Mesothelial cell of epicardium (in vitro differentiated cells): ENCODE measurements around the gene ASTN2. TPM values are rescaled to one million over a fixed set of nuclear protein-coding genes. Genes with fewer than 3 reads are reported as not detected.

ENCODE experiments used
- DNase-seq, 2 experiments: peaks; one replicate each; pipeline ENCODE4 v3.0.0; 2021; ENCODE audit warnings: low spot score in 2 of 2; ENCODE audit not compliant: unreplicated experiment in 2 of 2
- H3K27ac Mint-ChIP-seq: 2 replicates; pipeline ENCODE4 v1.8.0; 2021; ENCODE audit warnings: mixed read lengths
- H3K27me3 Mint-ChIP-seq: 2 replicates; pipeline ENCODE4 v1.8.0; 2021; ENCODE audit warnings: low read depth, mixed read lengths
- H3K36me3 Mint-ChIP-seq: 2 replicates; pipeline ENCODE4 v1.8.0; 2021; ENCODE audit warnings: mixed read lengths
- H3K4me1 Mint-ChIP-seq: 2 replicates; pipeline ENCODE4 v1.8.0; 2021; ENCODE audit warnings: mixed read lengths
- H3K4me3 Mint-ChIP-seq: 2 replicates; pipeline ENCODE4 v1.8.0; 2021; ENCODE audit warnings: mild to moderate bottlenecking, moderate library complexity, mixed read lengths
- H3K9me3 Mint-ChIP-seq: 2 replicates; pipeline ENCODE4 v1.8.0; 2021; ENCODE audit warnings: mixed read lengths
- total RNA-seq: library from RNA; stranded (reverse); gene quantifications from 3 replicates; pipeline ENCODE4 v1.2.1, GENCODE V29; 2021
- TF ChIP-seq, protein P1 (sequence below): fragments of 200-600 bp; sonication (generic); IDR thresholded peaks from one replicate; pipeline ENCODE4 v1.5.0; 2021; ENCODE audit warnings: antibody characterized with exemption; ENCODE audit not compliant: unreplicated experiment

The ASTN2 gene
- total RNA-seq, 1 donor from 2014 or later = 12.2 TPM

DNA sequence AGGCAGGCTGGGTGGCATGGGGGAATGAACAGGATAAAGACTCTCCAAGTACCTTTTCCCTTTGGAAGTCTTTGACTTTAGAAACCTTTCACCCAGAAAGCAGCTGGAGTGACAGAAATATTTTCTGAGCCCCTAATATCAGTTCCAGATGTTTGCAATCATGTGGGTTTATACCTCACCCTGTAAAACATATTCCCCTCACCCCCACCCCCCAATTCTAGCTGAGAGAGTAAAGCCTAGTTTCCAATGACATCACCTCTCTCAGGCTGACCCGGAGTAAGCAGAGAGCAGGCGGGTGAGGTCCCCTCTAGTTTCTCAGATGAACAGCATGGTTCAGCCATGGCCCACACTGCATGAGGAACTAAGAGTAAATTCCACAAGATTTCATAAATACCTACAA is 810.6 kb downstream of the ASTN2 start:
- Mint-ChIP-seq H3K27ac (no peak overlapping the region), H3K4me3 (no peak overlapping the region), H3K9me3 (peaks cover 12% of the 10 kb centered on the region), H3K36me3 (peaks cover 4% of the 10 kb centered on the region), H3K27me3 (no peaks in the 10 kb centered on the region), H3K4me1 (peaks cover 27% of the 10 kb centered on the region)
- TF ChIP-seq, protein P1, sequence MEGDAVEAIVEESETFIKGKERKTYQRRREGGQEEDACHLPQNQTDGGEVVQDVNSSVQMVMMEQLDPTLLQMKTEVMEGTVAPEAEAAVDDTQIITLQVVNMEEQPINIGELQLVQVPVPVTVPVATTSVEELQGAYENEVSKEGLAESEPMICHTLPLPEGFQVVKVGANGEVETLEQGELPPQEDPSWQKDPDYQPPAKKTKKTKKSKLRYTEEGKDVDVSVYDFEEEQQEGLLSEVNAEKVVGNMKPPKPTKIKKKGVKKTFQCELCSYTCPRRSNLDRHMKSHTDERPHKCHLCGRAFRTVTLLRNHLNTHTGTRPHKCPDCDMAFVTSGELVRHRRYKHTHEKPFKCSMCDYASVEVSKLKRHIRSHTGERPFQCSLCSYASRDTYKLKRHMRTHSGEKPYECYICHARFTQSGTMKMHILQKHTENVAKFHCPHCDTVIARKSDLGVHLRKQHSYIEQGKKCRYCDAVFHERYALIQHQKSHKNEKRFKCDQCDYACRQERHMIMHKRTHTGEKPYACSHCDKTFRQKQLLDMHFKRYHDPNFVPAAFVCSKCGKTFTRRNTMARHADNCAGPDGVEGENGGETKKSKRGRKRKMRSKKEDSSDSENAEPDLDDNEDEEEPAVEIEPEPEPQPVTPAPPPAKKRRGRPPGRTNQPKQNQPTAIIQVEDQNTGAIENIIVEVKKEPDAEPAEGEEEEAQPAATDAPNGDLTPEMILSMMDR = no peak
- no peak for DNase-seq

DNA sequence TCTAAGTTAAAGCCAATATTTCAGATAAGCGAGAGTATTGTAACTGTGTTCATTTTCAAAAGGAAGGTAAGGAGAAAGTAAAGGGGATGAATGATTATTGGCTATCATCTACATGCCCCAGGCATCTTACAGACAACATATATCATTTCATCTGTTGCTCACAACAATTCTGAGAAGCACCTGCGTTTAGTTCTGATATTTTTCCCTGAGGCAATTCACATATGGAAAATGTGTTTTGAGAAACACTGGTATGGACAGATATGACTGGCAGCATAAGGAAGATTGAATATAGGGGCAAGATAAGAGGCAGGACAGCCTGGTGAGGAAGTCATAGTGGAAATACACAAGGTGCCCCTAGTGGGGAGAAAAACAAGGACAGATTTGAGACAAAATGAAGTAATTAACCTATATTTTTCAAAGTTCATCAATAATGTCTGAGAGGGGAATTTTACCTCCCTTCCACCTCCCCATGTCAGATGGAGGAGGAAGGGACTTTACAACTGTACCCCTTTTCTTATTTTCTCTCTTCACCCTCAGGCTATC is 815.4 kb downstream of the ASTN2 start:
- no peaks in the 10 kb centered on the region for H3K36me3 Mint-ChIP-seq
- H3K27me3 Mint-ChIP-seq = no peaks in the 10 kb centered on the region
- no peak for DNase-seq
- no peak overlapping the region for H3K27ac Mint-ChIP-seq
- no peaks in the 10 kb centered on the region for H3K9me3 Mint-ChIP-seq
- H3K4me3 Mint-ChIP-seq = no peak overlapping the region
- H3K4me1 Mint-ChIP-seq = peaks cover 14% of the 10 kb centered on the region
- TF ChIP-seq, protein P1 = no peak

DNA sequence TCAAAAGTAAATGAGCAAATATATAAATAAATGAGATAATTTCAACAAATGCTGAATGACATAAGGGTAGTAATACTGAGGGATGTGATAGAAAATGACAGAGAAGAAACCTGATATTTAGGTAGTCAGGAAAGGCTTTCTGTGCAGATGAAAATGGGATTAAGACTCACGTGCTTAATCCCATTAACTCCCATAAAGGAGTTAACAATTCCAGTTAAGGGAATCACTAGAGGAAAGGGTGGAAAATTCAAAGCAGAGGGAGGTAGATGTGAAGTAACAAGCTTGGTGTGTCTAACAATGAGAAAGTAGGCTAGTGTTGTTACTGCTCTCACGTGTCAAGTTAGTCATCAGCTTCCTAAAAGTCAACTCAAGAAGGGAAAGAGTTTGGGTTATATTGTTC is 818.2 kb downstream of the ASTN2 start:
- TF ChIP-seq, protein P1 = no peak
- Mint-ChIP-seq H3K4me1 (peaks cover 31% of the 10 kb centered on the region), H3K27me3 (no peaks in the 10 kb centered on the region), H3K4me3 (no peak overlapping the region), H3K27ac (no peak overlapping the region), H3K9me3 (no peaks in the 10 kb centered on the region), H3K36me3 (no peaks in the 10 kb centered on the region)
- DNase-seq = no peak

DNA sequence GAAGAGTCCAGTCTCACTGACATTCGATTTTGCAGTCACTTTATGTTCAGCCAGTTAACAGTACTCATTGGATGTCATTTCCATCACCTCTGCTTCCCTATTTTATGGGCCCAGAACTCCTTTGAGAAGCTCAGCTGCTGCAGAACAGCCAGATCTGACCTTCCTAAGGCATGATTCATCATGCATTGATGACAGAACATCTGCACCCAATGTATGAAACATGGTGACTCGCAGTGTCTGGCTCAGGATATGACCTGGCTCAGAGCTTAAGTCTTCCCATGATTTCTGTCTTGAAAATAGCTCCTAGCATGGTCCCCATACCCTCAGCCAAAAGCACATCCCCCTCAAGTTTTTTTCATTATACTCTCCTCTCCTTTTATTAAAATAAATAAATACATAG is 820.3 kb downstream of the ASTN2 start:
- H3K4me1 Mint-ChIP-seq = peaks cover 28% of the 10 kb centered on the region
- no peak overlapping the region for H3K4me3 Mint-ChIP-seq
- DNase-seq = no peak
- no peaks in the 10 kb centered on the region for H3K36me3 Mint-ChIP-seq
- no peaks in the 10 kb centered on the region for H3K27me3 Mint-ChIP-seq
- no peaks in the 10 kb centered on the region for H3K9me3 Mint-ChIP-seq
- TF ChIP-seq, protein P1 = no peak
- H3K27ac Mint-ChIP-seq = no peak overlapping the region

DNA sequence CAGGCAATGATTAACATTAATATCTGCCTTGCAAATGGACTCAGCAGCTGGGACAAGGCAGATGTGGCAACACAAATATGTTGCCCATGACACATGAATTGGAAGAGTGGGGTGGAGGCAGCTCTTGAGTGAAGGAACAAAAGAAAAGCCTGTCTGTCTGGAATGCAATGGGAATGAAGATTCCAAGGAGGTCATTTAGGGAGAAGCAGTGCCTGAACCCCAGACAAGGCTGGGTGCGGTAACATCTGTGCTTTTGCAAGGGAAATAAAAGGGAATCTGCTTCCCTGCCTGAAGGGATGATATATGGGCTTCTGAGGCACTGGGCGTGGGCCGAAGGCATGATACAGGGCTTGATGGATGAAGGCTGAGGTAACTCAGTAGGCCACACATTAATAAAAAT is 821.9 kb downstream of the ASTN2 start:
- DNase-seq = no peak
- TF ChIP-seq, protein P1 = no peak
- Mint-ChIP-seq H3K4me1 (peaks cover 17% of the 10 kb centered on the region), H3K9me3 (peaks cover 14% of the 10 kb centered on the region), H3K4me3 (no peak overlapping the region), H3K27me3 (no peaks in the 10 kb centered on the region), H3K27ac (peak overlapping the region; percentile 1), H3K36me3 (peaks cover 11% of the 10 kb centered on the region)
